Left lung (tissue), 10 donors: Measurements from ENCODE around the gene CLK2. TPM values are rescaled to one million over a fixed set of nuclear protein-coding genes. Genes with fewer than 3 reads are reported as not detected.
"Not testable (repeated sequence)": the region's sequence is repeated elsewhere in the genome, so short reads cannot be mapped to it uniquely, and the experiment has no call there.

Source experiments
- ATAC-seq: fragments of 200-7000 bp; cut with Tn5 transposase; one replicate; pipeline ENCODE4 v1.9.1; 2020; ENCODE audit warnings: moderate library complexity
- DNase-seq, 4 donors: peaks; one replicate each; pipeline ENCODE4 v3.0.0-alpha.2; 2013 to 2020
- H3K27ac ChIP-seq, 2 donors: fragments of 200-600 bp; sonication (generic) in 1 of 2; one replicate each; pipeline versions ENCODE4 v1.5.0 to v1.8.0; 2020 to 2021
- H3K27me3 ChIP-seq, 2 donors: fragments of 200-600 bp; sonication (generic) in 1 of 2; one replicate each; pipeline versions ENCODE4 v1.5.0 to v1.8.0; 2020 to 2021
- H3K36me3 ChIP-seq, 2 donors: fragments of 200-600 bp; sonication (generic) in 1 of 2; one replicate each; pipeline versions ENCODE4 v1.5.0 to v1.8.0; 2020 to 2021
- H3K4me1 ChIP-seq, 2 donors: fragments of 200-600 bp; one replicate each; pipeline ENCODE4 v1.8.0; 2021
- H3K4me3 ChIP-seq, 2 donors: fragments of 200-600 bp; sonication (generic) in 1 of 2; one replicate each; pipeline versions ENCODE4 v1.5.0 to v1.8.0; 2020 to 2021; ENCODE audit warnings: mild to moderate bottlenecking in 1 of 2
- H3K9me3 ChIP-seq, 2 donors: fragments of 200-600 bp; sonication (generic) in 1 of 2; one replicate each; pipeline versions ENCODE4 v1.5.0 to v1.8.0; 2020 to 2021
- intact Hi-C, 2 donors: fragments of 100-400 bp; cut with DNase I; formaldehyde crosslinking; loops; one replicate each; pipeline versions ENCODE4 v1.11.2 to v1.14.2; 2022
- polyA plus RNA-seq, 6 donors: library from polyadenylated mRNA; unstranded; fragments of 120-200 nt; gene quantifications; one replicate each; pipeline ENCODE4 v1.2.1, GENCODE V29; 2013; ENCODE audit not compliant: insufficient read length in 6 of 6
- total RNA-seq, 2 donors: library from RNA; stranded (reverse); fragmentation: NEBNext Ultra II Directional; extraction: Animal tissue kit (Norgen Biotek cat#: 25700); gene quantifications; one replicate each; pipeline ENCODE4 v1.2.1, GENCODE V29; 2021
- TF ChIP-seq, protein P1 (sequence below), 2 donors: fragments of 200-600 bp; sonication (generic) in 1 of 2; IDR thresholded peaks; one replicate each; pipeline versions ENCODE4 v1.5.0 to v1.8.0; 2021; ENCODE audit warnings: antibody characterized with exemption in 2 of 2
- donor health status: DM: no; HTN: yes; CAD: no.
- donor health status: DM: no; HTN: no; CAD: no.

CLK2 gene
- total and polyA plus RNA-seq, 8 donors: 45.4 to 94.8 (median 76.6) TPM

DNA sequence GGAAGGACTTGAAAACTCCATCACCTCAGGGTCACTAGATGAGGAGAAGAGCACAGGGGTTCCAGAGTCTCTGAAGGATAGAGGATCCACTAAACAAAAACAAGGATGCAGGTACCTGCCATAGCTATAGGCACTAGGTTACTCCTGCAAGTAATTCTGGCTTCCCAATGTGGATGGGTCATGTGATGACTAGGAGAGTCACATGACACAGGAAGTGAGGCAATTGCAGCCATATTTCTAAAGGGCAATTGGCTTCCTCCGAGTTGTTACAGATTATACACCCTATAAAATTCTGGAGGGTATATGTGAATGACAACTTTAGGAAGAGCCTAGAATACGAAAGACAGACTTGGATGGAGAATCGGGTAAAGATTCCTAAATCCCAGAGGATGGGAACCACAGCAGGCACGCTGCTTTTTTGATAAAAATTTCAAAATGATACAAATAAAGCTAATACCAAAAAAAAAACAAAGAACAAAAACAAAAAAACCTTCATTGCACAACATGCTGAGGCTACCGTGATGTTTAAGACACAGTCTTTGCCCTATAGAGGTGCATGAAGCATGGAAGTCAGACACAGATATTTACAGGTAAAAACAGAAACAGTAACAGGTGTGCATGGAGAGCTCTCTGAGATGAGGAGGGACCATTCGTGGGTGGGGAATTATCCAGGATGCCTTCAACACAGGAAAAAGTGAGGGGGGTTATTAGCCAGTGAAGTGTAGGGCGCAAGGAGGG lies 54.3 kb downstream of the CLK2 start:
- Histone ChIP-seq H3K4me1 (peaks cover 0 to 49% of the 10 kb centered on the region in 2 donors), H3K27ac (peak overlapping the region; percentile 8 to 82), H3K4me3 (peak overlapping the region in 1 of 2 donors; percentile 3), H3K36me3 (no peaks in the 10 kb centered on the region), H3K9me3 (no peaks in the 10 kb centered on the region), H3K27me3 (no peaks in the 10 kb centered on the region)
- intact Hi-C loops: no loop called here
- TF ChIP-seq, protein P1, sequence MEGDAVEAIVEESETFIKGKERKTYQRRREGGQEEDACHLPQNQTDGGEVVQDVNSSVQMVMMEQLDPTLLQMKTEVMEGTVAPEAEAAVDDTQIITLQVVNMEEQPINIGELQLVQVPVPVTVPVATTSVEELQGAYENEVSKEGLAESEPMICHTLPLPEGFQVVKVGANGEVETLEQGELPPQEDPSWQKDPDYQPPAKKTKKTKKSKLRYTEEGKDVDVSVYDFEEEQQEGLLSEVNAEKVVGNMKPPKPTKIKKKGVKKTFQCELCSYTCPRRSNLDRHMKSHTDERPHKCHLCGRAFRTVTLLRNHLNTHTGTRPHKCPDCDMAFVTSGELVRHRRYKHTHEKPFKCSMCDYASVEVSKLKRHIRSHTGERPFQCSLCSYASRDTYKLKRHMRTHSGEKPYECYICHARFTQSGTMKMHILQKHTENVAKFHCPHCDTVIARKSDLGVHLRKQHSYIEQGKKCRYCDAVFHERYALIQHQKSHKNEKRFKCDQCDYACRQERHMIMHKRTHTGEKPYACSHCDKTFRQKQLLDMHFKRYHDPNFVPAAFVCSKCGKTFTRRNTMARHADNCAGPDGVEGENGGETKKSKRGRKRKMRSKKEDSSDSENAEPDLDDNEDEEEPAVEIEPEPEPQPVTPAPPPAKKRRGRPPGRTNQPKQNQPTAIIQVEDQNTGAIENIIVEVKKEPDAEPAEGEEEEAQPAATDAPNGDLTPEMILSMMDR (IDR thresholded peaks at IDR 0.05): no peak
- ATAC-seq (peak; percentile 73), DNase-seq (peak in 1 of 4 donors; percentile 60)

GRCh38 chr1:155214702-155215101 lies 58.6 kb downstream of the CLK2 start:
- not testable (repeated sequence) for H3K27me3 ChIP-seq

More at GRCh38 chr1:155214702-155215101, 58.6 kb downstream of the CLK2 start:
- H3K4me3 ChIP-seq, intact Hi-C loops, H3K27ac ChIP-seq, H3K9me3 ChIP-seq, DNase-seq, H3K36me3 ChIP-seq, ATAC-seq: not testable (repeated sequence)
- H3K4me1 ChIP-seq: peaks cover 4 to 23% of the 10 kb centered on the region in 2 donors

Other genes starting within 250 kb of the CLK2 start
- 1 to 10 TPM in 1 of 2 donors, under 1 TPM in 1; 0.60 to 1.3 TPM for gene DCST2, start 239.7 kb downstream of the CLK2 start, total RNA-seq
- gene DCST2, start 239.7 kb downstream of the CLK2 start, polyA plus RNA-seq: 1 to 10 TPM; 1.9 to 2.5 (median 2.2) TPM
- gene DCST1, start 239.7 kb downstream of the CLK2 start, total RNA-seq: not detected
- gene DCST1, start 239.7 kb downstream of the CLK2 start, polyA plus RNA-seq: under 1 TPM; 0.57 to 0.87 (median 0.79) TPM
- 100 to 1,000 TPM; 116 to 172 TPM for gene ADAM15, start 222.2 kb downstream of the CLK2 start, total RNA-seq
- gene ADAM15, start 222.2 kb downstream of the CLK2 start, polyA plus RNA-seq: 100 to 1,000 TPM in 1 of 6 donors, 10 to 100 TPM in 5; 54.4 to 105 (median 74.6) TPM
- gene EFNA4, start 209.8 kb downstream of the CLK2 start, total RNA-seq: 10 to 100 TPM in 1 of 2 donors, 1 to 10 TPM in 1; 8.6 to 11.2 TPM
- gene EFNA4, start 209.8 kb downstream of the CLK2 start, polyA plus RNA-seq: 10 to 100 TPM; 19.1 to 23.1 (median 22.6) TPM
- gene EFNA3, start 194.7 kb downstream of the CLK2 start, total RNA-seq: 1 to 10 TPM; 1.1 to 2.0 TPM
- 1 to 10 TPM; 2.6 to 4.8 (median 3.9) TPM for gene EFNA3, start 194.7 kb downstream of the CLK2 start, polyA plus RNA-seq
- gene EFNA1, start 145.6 kb downstream of the CLK2 start, total RNA-seq: 100 to 1,000 TPM in 1 of 2 donors, 10 to 100 TPM in 1; 63.7 to 148 TPM
- gene EFNA1, start 145.6 kb downstream of the CLK2 start, polyA plus RNA-seq: 100 to 1,000 TPM in 3 of 6 donors, 10 to 100 TPM in 3; 83.5 to 105 (median 98.4) TPM
- gene SLC50A1, start 137.7 kb downstream of the CLK2 start, total RNA-seq: 10 to 100 TPM; 46.6 to 64.6 TPM
- gene SLC50A1, start 137.7 kb downstream of the CLK2 start, polyA plus RNA-seq: 10 to 100 TPM; 31.9 to 41.6 (median 34.5) TPM
- gene DPM3, start 133.0 kb downstream of the CLK2 start, total RNA-seq: 10 to 100 TPM; 63.1 to 91.0 TPM
- gene DPM3, start 133.0 kb downstream of the CLK2 start, polyA plus RNA-seq: 10 to 100 TPM; 19.6 to 30.7 (median 27.3) TPM
- 100 to 1,000 TPM; 176 to 184 TPM for gene KRTCAP2, start 100.2 kb downstream of the CLK2 start, total RNA-seq
- 100 to 1,000 TPM in 4 of 6 donors, 10 to 100 TPM in 2; 93.9 to 116 (median 110) TPM for gene KRTCAP2, start 100.2 kb downstream of the CLK2 start, polyA plus RNA-seq
- gene TRIM46, start 99.7 kb downstream of the CLK2 start, total RNA-seq: under 1 TPM; 0.45 to 0.73 TPM
- 1 to 10 TPM; 3.6 to 6.2 (median 4.6) TPM for gene TRIM46, start 99.7 kb downstream of the CLK2 start, polyA plus RNA-seq
- gene THBS3, start 65.6 kb downstream of the CLK2 start, total RNA-seq: 10 to 100 TPM; 30.6 to 41.8 TPM
- 10 to 100 TPM; 33.1 to 51.0 (median 44.6) TPM for gene THBS3, start 65.6 kb downstream of the CLK2 start, polyA plus RNA-seq
- 10 to 100 TPM; 30.2 to 45.5 TPM for gene MTX1, start 64.8 kb downstream of the CLK2 start, total RNA-seq
- 10 to 100 TPM; 28.6 to 36.5 (median 31.1) TPM for gene MTX1, start 64.8 kb downstream of the CLK2 start, polyA plus RNA-seq
- gene ENTREP3, start 18.0 kb downstream of the CLK2 start, total RNA-seq: 10 to 100 TPM; 23.2 to 33.5 TPM
- gene ENTREP3, start 18.0 kb downstream of the CLK2 start, polyA plus RNA-seq: 10 to 100 TPM; 17.1 to 24.4 (median 20.1) TPM
- 10 to 100 TPM; 63.1 to 85.3 TPM for gene SCAMP3, start 11.1 kb downstream of the CLK2 start, total RNA-seq
- gene SCAMP3, start 11.1 kb downstream of the CLK2 start, polyA plus RNA-seq: 10 to 100 TPM; 45.8 to 62.2 (median 53.1) TPM
- 1 to 10 TPM; 2.4 to 3.8 TPM for gene HCN3, start 4.0 kb upstream of the CLK2 start, total RNA-seq
- gene HCN3, start 4.0 kb upstream of the CLK2 start, polyA plus RNA-seq: 10 to 100 TPM in 2 of 6 donors, 1 to 10 TPM in 4; 8.1 to 11.7 (median 8.6) TPM
- gene PKLR, start 27.9 kb upstream of the CLK2 start, total RNA-seq: not detected
- under 1 TPM in 4 of 6 donors, not detected in 2; 0.07 to 0.21 (median 0.14) TPM for gene PKLR, start 27.9 kb upstream of the CLK2 start, polyA plus RNA-seq
- 100 to 1,000 TPM; 206 to 411 TPM for gene FDPS, start 35.4 kb upstream of the CLK2 start, total RNA-seq
- 100 to 1,000 TPM; 166 to 213 (median 184) TPM for gene FDPS, start 35.4 kb upstream of the CLK2 start, polyA plus RNA-seq
- 10 to 100 TPM; 36.2 to 42.8 TPM for gene RUSC1, start 47.4 kb upstream of the CLK2 start, total RNA-seq
- 10 to 100 TPM; 32.7 to 43.3 (median 36.7) TPM for gene RUSC1, start 47.4 kb upstream of the CLK2 start, polyA plus RNA-seq